A549 (cell line): Measurements from ENCODE around the gene GALNT5. TPM values are rescaled to one million over a fixed set of nuclear protein-coding genes. Genes with fewer than 3 reads are reported as not detected.

Source experiments
- ATAC-seq, 2 experiments: fragments of 200-7000 bp in 1 of 2; fragments of >200 bp in 1 of 2; cut with Nextera tagmentation in 1 of 2; cut with Tn5 transposase in 1 of 2; 3 replicates each; pipeline versions ENCODE4 v1.8.0 to v1.9.1; 2018 to 2020; ENCODE audit warnings: mild to moderate bottlenecking in 1 of 2, moderate library complexity in 1 of 2
- CTCF ChIA-PET: fragments of 300-600 bp; sonication (Branson Sonifier 250); formaldehyde crosslinking; extraction: SDS; loops from one replicate; lab custom pipeline; 2021; ENCODE audit warnings: antibody characterized with exemption, inconsistent platforms; lab: Yijun Ruan, JAX
- POLR2A ChIA-PET: fragments of 350-600 bp; formaldehyde crosslinking; extraction: SDS; loops from one replicate; lab custom pipeline; 2021; ENCODE audit warnings: antibody characterized with exemption, inconsistent platforms; lab: Yijun Ruan, JAX
- DNase-seq, 2 experiments: peaks; one replicate each; pipeline versions ENCODE4 v3.0.0 to v3.0.0-alpha.2; 2011 to 2016; ENCODE audit warnings: low read depth in 1 of 2, low spot score in 1 of 2
- FAIRE-seq: peaks from 2 replicates; lab custom pipeline; 2011; peaks lifted over from hg19 to GRCh38; lab: Jason Lieb, UNC
- H3K27ac ChIP-seq, 2 experiments: fragments of >200 bp; sonication (Bioruptor Twin); formaldehyde crosslinking; 3 replicates each; pipeline ENCODE4 v1.5.1; 2016 to 2017
- H3K4me1 ChIP-seq: fragments of >200 bp; sonication (Bioruptor Twin); formaldehyde crosslinking; 3 replicates; pipeline ENCODE4 v1.6.1; 2016
- H3K4me2 ChIP-seq: fragments of >200 bp; sonication (Bioruptor Twin); formaldehyde crosslinking; 3 replicates; pipeline ENCODE4 v1.6.1; 2016
- H3K4me3 ChIP-seq: fragments of >200 bp; sonication (Bioruptor Twin); formaldehyde crosslinking; 3 replicates; pipeline ENCODE4 v1.5.1; 2016
- H3K9me3 ChIP-seq: fragments of >200 bp; sonication (Bioruptor Twin); formaldehyde crosslinking; 3 replicates; pipeline ENCODE4 v1.6.1; 2016
- CBX8 ChIP-seq: fragments of 200-600 bp; sonication (generic); IDR thresholded peaks from 2 replicates; pipeline ENCODE4 v1.6.1; 2016
- E2F6 ChIP-seq: IDR thresholded peaks from 2 replicates; pipeline ENCODE4 v1.6.1; 2012; ENCODE audit warnings: low read depth, borderline replicate concordance
- EHF ChIP-seq: fragments of 250-450 bp; sonication (Bioruptor Pico); IDR thresholded peaks from 2 replicates; pipeline ENCODE4 v1.5.0; 2020; ENCODE audit warnings: mild to moderate bottlenecking
- EHMT2 ChIP-seq: fragments of 200-600 bp; sonication (generic); IDR thresholded peaks from 2 replicates; pipeline ENCODE4 v1.6.1; 2016; ENCODE audit warnings: antibody characterized with exemption, low read depth, mild to moderate bottlenecking, moderate library complexity
- HES2 ChIP-seq: fragments of >200 bp; sonication (Bioruptor Twin); formaldehyde crosslinking; IDR thresholded peaks from 2 replicates; pipeline ENCODE4 v1.6.1; 2016
- HEYL ChIP-seq: fragments of 250-450 bp; sonication (Bioruptor Pico); IDR thresholded peaks from 2 replicates; pipeline ENCODE4 v1.8.0; 2021; ENCODE audit warnings: mild to moderate bottlenecking, moderate library complexity
- HOXA7 ChIP-seq: fragments of 250-450 bp; sonication (Bioruptor Pico); IDR thresholded peaks from 2 replicates; pipeline ENCODE4 v1.5.0; 2020; ENCODE audit warnings: mild to moderate bottlenecking, moderate library complexity
- NPAS2 ChIP-seq: fragments of 250-450 bp; sonication (Bioruptor Pico); IDR thresholded peaks from 2 replicates; pipeline ENCODE4 v1.8.0; 2022; ENCODE audit warnings: mild to moderate bottlenecking, moderate library complexity, borderline replicate concordance
- PBX3 ChIP-seq: IDR thresholded peaks from 2 replicates; pipeline ENCODE4 v1.6.1; 2012
- PHF8 ChIP-seq: fragments of 200-600 bp; sonication (generic); IDR thresholded peaks from 2 replicates; pipeline ENCODE4 v1.6.1; 2016; ENCODE audit warnings: low read depth, mild to moderate bottlenecking, antibody characterized with exemption, moderate library complexity, borderline replicate concordance
- POLR2A ChIP-seq: IDR thresholded peaks from 2 replicates; pipeline ENCODE4 v1.6.1; 2012; ENCODE audit warnings: mild to moderate bottlenecking, low read length
- POLR2AphosphoS2 ChIP-seq: conservative IDR thresholded peaks from 2 replicates; pipeline ENCODE4 v1.6.1; 2012; ENCODE audit warnings: low read length, improper control_type of control experiment, inconsistent platforms
- RAD21 ChIP-seq, 2 experiments: fragments of >200 bp in 1 of 2; sonication (Bioruptor Twin) in 1 of 2; formaldehyde crosslinking in 1 of 2; IDR thresholded peaks in 1 of 2; conservative IDR thresholded peaks in 1 of 2; 2 replicates in 1 of 2; 3 replicates in 1 of 2; pipeline ENCODE4 v1.6.1; 2012 to 2018; ENCODE audit warnings: inconsistent platforms in 1 of 2
- RARB ChIP-seq: fragments of 250-450 bp; sonication (Bioruptor Pico); IDR thresholded peaks from 2 replicates; pipeline ENCODE4 v1.8.0; 2021; ENCODE audit warnings: mild to moderate bottlenecking, moderate library complexity
- REST ChIP-seq: fragments of 200-600 bp; sonication (generic); IDR thresholded peaks from 2 replicates; pipeline ENCODE4 v1.6.1; 2016; ENCODE audit warnings: antibody characterized with exemption, mild to moderate bottlenecking, moderate library complexity
- RNF2 ChIP-seq: fragments of 200-600 bp; sonication (generic); IDR thresholded peaks from 2 replicates; pipeline ENCODE4 v1.6.1; 2016; ENCODE audit warnings: low read depth, mild to moderate bottlenecking, antibody characterized with exemption, moderate library complexity, borderline replicate concordance
- TFCP2L1 ChIP-seq: fragments of 250-450 bp; sonication (Bioruptor Pico); IDR thresholded peaks from 2 replicates; pipeline ENCODE4 v1.5.0; 2021; ENCODE audit warnings: mild to moderate bottlenecking
- ZFP36 ChIP-seq: fragments of 450-650 bp; IDR thresholded peaks from 2 replicates; pipeline ENCODE4 v1.6.1; 2014; ENCODE audit warnings: borderline replicate concordance; ENCODE audit not compliant: partially characterized antibody
- ZNF302 ChIP-seq: fragments of 250-450 bp; sonication (Bioruptor Pico); IDR thresholded peaks from 2 replicates; pipeline ENCODE4 v1.9.0; 2021; ENCODE audit warnings: inconsistent platforms, mild to moderate bottlenecking, moderate library complexity
- WGBS: methylation state at CpG from one replicate; pipeline ENCODE4 v1.1.6; 2017; ENCODE audit errors: missing lambda C conversion rate; 5-methylcytosine and 5-hydroxymethylcytosine counted together
- polyA plus RNA-seq, 4 experiments: library from polyadenylated mRNA; depleted of rRNA in 3 of 4; stranded (reverse); fragments of >200 nt; fragmentation: RNase III in 1 of 4; extraction: RNeasy Plus Mini Kit Qiagen cat#74134 plus additional on column Dnase treatment in 1 of 4; gene quantifications; 2 replicates in 3 of 4; 3 replicates in 1 of 4; pipeline ENCODE4 v1.2.3, GENCODE V29; 2011 to 2017
- TF ChIP-seq, protein P1 (sequence below): fragments of >200 bp; sonication (Bioruptor Twin); formaldehyde crosslinking; IDR thresholded peaks from 3 replicates; pipeline ENCODE4 v1.6.1; 2016
- TF ChIP-seq, protein P2 (sequence below): fragments of >200 bp; sonication (Bioruptor Twin); formaldehyde crosslinking; IDR thresholded peaks from 3 replicates; pipeline ENCODE4 v1.5.1; 2016

Gene GALNT5
- polyA plus RNA-seq, 2 of the 4 experiments (the other 2 are of a cell fraction) = 2.9 to 3.0 TPM

- DNase-seq (no peak), FAIRE-seq (no peak), ATAC-seq (no peak)
- no peak overlapping the region for H3K4me3 ChIP-seq
- ChIA-PET CTCF (no interaction called here), POLR2A (no interaction called here)
- no peaks in the 10 kb centered on the region for H3K9me3 ChIP-seq
- TF ChIP-seq TFCP2L1 (CRISPR knock-in tag) = no peak
- TF ChIP-seq HEYL = no peak
- TF ChIP-seq ZNF302 (CRISPR knock-in tag) = no peak
- TF ChIP-seq CBX8 = no peak
- no peak for TF ChIP-seq ZFP36
- no peak for TF ChIP-seq PHF8
- TF ChIP-seq EHMT2 = no peak
- TF ChIP-seq, protein P1, sequence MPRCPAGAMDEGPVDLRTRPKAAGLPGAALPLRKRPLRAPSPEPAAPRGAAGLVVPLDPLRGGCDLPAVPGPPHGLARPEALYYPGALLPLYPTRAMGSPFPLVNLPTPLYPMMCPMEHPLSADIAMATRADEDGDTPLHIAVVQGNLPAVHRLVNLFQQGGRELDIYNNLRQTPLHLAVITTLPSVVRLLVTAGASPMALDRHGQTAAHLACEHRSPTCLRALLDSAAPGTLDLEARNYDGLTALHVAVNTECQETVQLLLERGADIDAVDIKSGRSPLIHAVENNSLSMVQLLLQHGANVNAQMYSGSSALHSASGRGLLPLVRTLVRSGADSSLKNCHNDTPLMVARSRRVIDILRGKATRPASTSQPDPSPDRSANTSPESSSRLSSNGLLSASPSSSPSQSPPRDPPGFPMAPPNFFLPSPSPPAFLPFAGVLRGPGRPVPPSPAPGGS = no peak
- no peak for TF ChIP-seq POLR2AphosphoS2
- TF ChIP-seq, protein P2, sequence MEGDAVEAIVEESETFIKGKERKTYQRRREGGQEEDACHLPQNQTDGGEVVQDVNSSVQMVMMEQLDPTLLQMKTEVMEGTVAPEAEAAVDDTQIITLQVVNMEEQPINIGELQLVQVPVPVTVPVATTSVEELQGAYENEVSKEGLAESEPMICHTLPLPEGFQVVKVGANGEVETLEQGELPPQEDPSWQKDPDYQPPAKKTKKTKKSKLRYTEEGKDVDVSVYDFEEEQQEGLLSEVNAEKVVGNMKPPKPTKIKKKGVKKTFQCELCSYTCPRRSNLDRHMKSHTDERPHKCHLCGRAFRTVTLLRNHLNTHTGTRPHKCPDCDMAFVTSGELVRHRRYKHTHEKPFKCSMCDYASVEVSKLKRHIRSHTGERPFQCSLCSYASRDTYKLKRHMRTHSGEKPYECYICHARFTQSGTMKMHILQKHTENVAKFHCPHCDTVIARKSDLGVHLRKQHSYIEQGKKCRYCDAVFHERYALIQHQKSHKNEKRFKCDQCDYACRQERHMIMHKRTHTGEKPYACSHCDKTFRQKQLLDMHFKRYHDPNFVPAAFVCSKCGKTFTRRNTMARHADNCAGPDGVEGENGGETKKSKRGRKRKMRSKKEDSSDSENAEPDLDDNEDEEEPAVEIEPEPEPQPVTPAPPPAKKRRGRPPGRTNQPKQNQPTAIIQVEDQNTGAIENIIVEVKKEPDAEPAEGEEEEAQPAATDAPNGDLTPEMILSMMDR = no peak
- WGBS = 88% methylated on average over 3 of the region's 3 CpGs
- no peak overlapping the region; a peak in 1 of 6 replicates for H3K27ac ChIP-seq
- peak overlapping the region; percentile 92 for H3K4me2 ChIP-seq
- H3K4me1 ChIP-seq = peaks cover 41% of the 10 kb centered on the region
Observed at GRCh38 chr2:157256626-157257025, 879 bp upstream of the GALNT5 start.

GRCh38 chr2:157258520-157259326 lies 1.2 kb downstream of the GALNT5 start:
- Histone ChIP-seq H3K27ac (peak overlapping the region; percentile 68 to 83; a peak in 5 of 6 replicates), H3K9me3 (no peaks in the 10 kb centered on the region), H3K4me3 (peak overlapping the region; percentile 47), H3K4me2 (peak overlapping the region; percentile 92), H3K4me1 (peaks cover 56% of the 10 kb centered on the region)
- FAIRE-seq (no peak), DNase-seq (no peak), ATAC-seq (peak; percentile 22 to 37; a peak in 4 of 6 replicates)
- TF ChIP-seq HOXA7 = no peak
- TF ChIP-seq REST = no peak
- TF ChIP-seq RARB (CRISPR knock-in tag) = no peak
- no peak for TF ChIP-seq EHMT2
- no peak for TF ChIP-seq EHF (CRISPR knock-in tag)
- TF ChIP-seq PBX3 = no peak
- no peak for TF ChIP-seq E2F6
- TF ChIP-seq HES2 = no peak
- TF ChIP-seq ZFP36 = no peak
- TF ChIP-seq POLR2A = no peak
- no peak for TF ChIP-seq RNF2
- no peak for TF ChIP-seq RAD21 (conservative IDR thresholded peaks at IDR 0.05 in 1 of 2, IDR thresholded peaks at IDR 0.05 in 1 of 2)
- TF ChIP-seq NPAS2 (CRISPR knock-in tag) = no peak
- ChIA-PET CTCF (interaction anchor here (0.9 to 1.3 kb wide), 2 partner anchors 10 to 68 kb away, joined by 3 to 4 read pairs; no protein-coding TSS in a partner anchor), POLR2A (no interaction called here)
- 25% methylated on average over 8 of the region's 8 CpGs for WGBS
